H9 (cell line): ENCODE measurements around the gene ARHGEF12. TPM values are rescaled to one million over a fixed set of nuclear protein-coding genes. Genes with fewer than 3 reads are reported as not detected.

Experiments used
- DNase-seq: peaks from one replicate; pipeline ENCODE4 v3.0.0-alpha.2; 2017
- H2AFZ ChIP-seq: one replicate; pipeline ENCODE4 v1.6.1; 2013; ENCODE audit warnings: mild to moderate bottlenecking, low read length, control low read depth, moderate library complexity
- H2AK5ac ChIP-seq: 2 replicates; pipeline ENCODE4 v1.6.1; 2013; ENCODE audit warnings: low read length, control low read depth, mixed read lengths; ENCODE audit not compliant: insufficient read length
- H2BK120ac ChIP-seq: one replicate; pipeline ENCODE4 v1.6.1; 2013; ENCODE audit warnings: low read depth, mild to moderate bottlenecking, low read length, control low read depth, inconsistent platforms; ENCODE audit not compliant: poor library complexity, severe bottlenecking
- H2BK12ac ChIP-seq: 2 replicates; pipeline ENCODE4 v1.6.1; 2013; ENCODE audit warnings: low read length, control low read depth, mixed read lengths, low read depth; ENCODE audit not compliant: insufficient read length
- H2BK15ac ChIP-seq: 2 replicates; pipeline ENCODE4 v1.6.1; 2013; ENCODE audit warnings: low read depth, low read length, control low read depth
- H2BK20ac ChIP-seq: one replicate; pipeline ENCODE4 v1.6.1; 2013; ENCODE audit warnings: low read depth, mild to moderate bottlenecking, low read length, control low read depth, inconsistent platforms; ENCODE audit not compliant: poor library complexity, severe bottlenecking
- H2BK5ac ChIP-seq: 2 replicates; pipeline ENCODE4 v1.6.1; 2013; ENCODE audit warnings: low read length, control low read depth, mixed read lengths; ENCODE audit not compliant: insufficient read length
- H3K14ac ChIP-seq: 2 replicates; pipeline ENCODE4 v1.6.1; 2013; ENCODE audit warnings: low read length, control low read depth; ENCODE audit not compliant: insufficient read depth
- H3K18ac ChIP-seq: 2 replicates; pipeline ENCODE4 v1.6.1; 2013; ENCODE audit warnings: low read depth, mild to moderate bottlenecking, mixed read lengths, low read length, control low read depth; ENCODE audit not compliant: insufficient read length
- H3K23ac ChIP-seq: 2 replicates; pipeline ENCODE4 v1.6.1; 2013; ENCODE audit warnings: low read length, control low read depth, mixed read lengths, low read depth; ENCODE audit not compliant: insufficient read length
- H3K23me2 ChIP-seq: 2 replicates; pipeline ENCODE4 v1.6.1; 2013; ENCODE audit warnings: low read depth, mild to moderate bottlenecking, mixed read lengths, low read length, control low read depth; ENCODE audit not compliant: insufficient read length, poor library complexity, severe bottlenecking
- H3K27ac ChIP-seq: 2 replicates; pipeline ENCODE4 v1.5.1; 2013; ENCODE audit warnings: low read length, control low read depth, mixed read lengths, low read depth; ENCODE audit not compliant: insufficient read length
- H3K27me3 ChIP-seq: 2 replicates; pipeline ENCODE4 v1.6.1; 2013; ENCODE audit warnings: low read length, control low read depth, inconsistent platforms; ENCODE audit not compliant: insufficient read depth
- H3K4ac ChIP-seq: 2 replicates; pipeline ENCODE4 v1.6.1; 2013; ENCODE audit warnings: low read depth, mild to moderate bottlenecking, control low read depth, inconsistent platforms, low read length, moderate library complexity
- H3K4me1 ChIP-seq: 2 replicates; pipeline ENCODE4 v1.6.1; 2013; ENCODE audit warnings: low read length, control low read depth, inconsistent platforms; ENCODE audit not compliant: insufficient read depth
- H3K4me2 ChIP-seq: 2 replicates; pipeline ENCODE4 v1.6.1; 2013; ENCODE audit warnings: low read length, control low read depth, mixed read lengths; ENCODE audit not compliant: insufficient read length, insufficient read depth
- H3K56ac ChIP-seq: 2 replicates; pipeline ENCODE4 v1.6.1; 2013; ENCODE audit warnings: low read depth, mild to moderate bottlenecking, mixed read lengths, low read length, control low read depth; ENCODE audit not compliant: insufficient read length
- H3K79me1 ChIP-seq: 2 replicates; pipeline ENCODE4 v1.6.1; 2013; ENCODE audit warnings: low read depth, mild to moderate bottlenecking, moderate library complexity, low read length, control low read depth, inconsistent platforms; ENCODE audit not compliant: insufficient read depth, poor library complexity, severe bottlenecking
- H3K79me2 ChIP-seq: 2 replicates; pipeline ENCODE4 v1.6.1; 2013; ENCODE audit warnings: low read length, control low read depth, inconsistent platforms; ENCODE audit not compliant: insufficient read depth
- H3K9ac ChIP-seq: 2 replicates; pipeline ENCODE4 v1.6.1; 2013; ENCODE audit warnings: low read length, control low read depth, mixed read lengths; ENCODE audit not compliant: insufficient read length; ENCODE audit errors: extremely low read depth
- H3K9me3 ChIP-seq: one replicate; pipeline ENCODE4 v1.6.1; 2013; ENCODE audit warnings: low read depth, low read length, inconsistent platforms; ENCODE audit not compliant: control insufficient read depth
- H3T11ph ChIP-seq: one replicate; pipeline ENCODE4 v1.6.1; 2013; ENCODE audit warnings: mild to moderate bottlenecking, low read length, control low read depth, inconsistent platforms
- H4K20me1 ChIP-seq: one replicate; pipeline ENCODE4 v1.6.1; 2013; ENCODE audit not compliant: control insufficient read depth, insufficient read length, insufficient read depth
- H4K5ac ChIP-seq: 2 replicates; pipeline ENCODE4 v1.6.1; 2013; ENCODE audit warnings: low read depth, mild to moderate bottlenecking, mixed read lengths, low read length, control low read depth; ENCODE audit not compliant: insufficient read length
- H4K8ac ChIP-seq: replicated peaks from 2 replicates; pipeline ENCODE4 v1.6.1; 2013; ENCODE audit warnings: low read length, control low read depth, mixed read lengths, low read depth; ENCODE audit not compliant: insufficient read length
- H4K91ac ChIP-seq: 2 replicates; pipeline ENCODE4 v1.6.1; 2013; ENCODE audit warnings: low read depth, mild to moderate bottlenecking, moderate library complexity, mixed read lengths, low read length, control low read depth; ENCODE audit not compliant: insufficient read length
- H3K27ac Mint-ChIP-seq, 3 experiments: 2 replicates in 2 of 3; 3 replicates in 1 of 3; pipeline ENCODE4 v1.8.0; 2020 to 2021; ENCODE audit warnings: mixed read lengths in 3 of 3, mild to moderate bottlenecking in 1 of 3, moderate library complexity in 1 of 3
- H3K27me3 Mint-ChIP-seq: 2 replicates; pipeline ENCODE4 v1.8.0; 2021; ENCODE audit warnings: low read depth, mild to moderate bottlenecking, moderate library complexity, mixed read lengths
- H3K36me3 Mint-ChIP-seq, 3 experiments: 2 replicates in 2 of 3; 3 replicates in 1 of 3; pipeline ENCODE4 v1.8.0; 2020 to 2021; ENCODE audit warnings: low read depth in 3 of 3, mixed read lengths in 3 of 3; ENCODE audit not compliant: insufficient read depth in 1 of 3
- H3K4me1 Mint-ChIP-seq, 2 experiments: 2 replicates each; pipeline ENCODE4 v1.8.0; 2020; ENCODE audit warnings: mixed read lengths in 2 of 2
- H3K4me3 Mint-ChIP-seq, 2 experiments: 2 replicates in 1 of 2; 3 replicates in 1 of 2; pipeline ENCODE4 v1.8.0; 2020 to 2021; ENCODE audit warnings: mild to moderate bottlenecking in 2 of 2, mixed read lengths in 2 of 2, moderate library complexity in 1 of 2
- H3K9me3 Mint-ChIP-seq, 2 experiments: 2 replicates in 1 of 2; 3 replicates in 1 of 2; pipeline ENCODE4 v1.8.0; 2020; ENCODE audit warnings: mild to moderate bottlenecking in 2 of 2, mixed read lengths in 2 of 2, moderate library complexity in 1 of 2
- WGBS: extraction: QIAGEN DNeasy Blood & Tissue Kit; methylation state at CpG from one replicate; pipeline ENCODE4 v1.1.7; 2013; ENCODE audit warnings: missing lambda C conversion rate, low lambda C conversion rate, mixed read lengths; ENCODE audit not compliant: insufficient read length; ENCODE audit errors: extremely low coverage; 5-methylcytosine and 5-hydroxymethylcytosine counted together
- total RNA-seq: library from RNA; stranded (reverse); gene quantifications from 2 replicates; pipeline ENCODE4 v1.2.1, GENCODE V29; 2021
- TF ChIP-seq, protein P1 (sequence below): fragments of 200-600 bp; sonication (generic); conservative IDR thresholded peaks from 3 replicates; pipeline ENCODE4 v1.8.0; 2021; ENCODE audit warnings: antibody characterized with exemption, mild to moderate bottlenecking

Gene ARHGEF12
- total RNA-seq, 1 experiment from 2014 or later: 27.0 TPM

DNA sequence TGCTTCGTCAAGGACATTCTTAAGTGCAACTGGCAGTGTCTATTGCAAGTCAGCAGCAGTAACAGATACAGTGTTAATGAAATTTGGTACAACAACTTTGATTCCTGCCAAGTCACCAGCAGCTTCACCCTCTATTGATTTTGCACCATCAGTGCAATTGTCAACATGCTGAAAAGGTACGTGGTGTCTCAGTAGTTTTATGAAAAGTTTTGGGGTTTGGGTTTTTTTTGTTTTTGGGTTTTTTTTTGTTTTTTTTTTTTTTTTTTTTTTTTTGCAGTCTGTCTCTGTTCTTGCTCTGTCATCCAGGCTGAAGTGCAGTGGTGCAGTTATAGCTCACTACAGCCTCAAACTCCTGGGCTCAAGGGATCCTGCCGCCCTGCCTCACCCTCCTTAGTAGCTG is 156.3 kb downstream of the ARHGEF12 start:
- Histone ChIP-seq H3K4me1 (peaks cover 7% of the 10 kb centered on the region), H3K23ac (no peak overlapping the region), H2AK5ac (no peak overlapping the region), H2BK20ac (no peak overlapping the region), H3K79me1 (no peaks in the 10 kb centered on the region), H4K20me1 (no peaks in the 10 kb centered on the region), H3K4me2 (no peak overlapping the region), H2BK12ac (no peak overlapping the region), H2BK15ac (no peak overlapping the region), H3K18ac (no peak overlapping the region), H4K5ac (no peak overlapping the region), H3K23me2 (no peaks in the 10 kb centered on the region), H3K79me2 (no peaks in the 10 kb centered on the region), H2AFZ (no peak overlapping the region), H3T11ph (no peak overlapping the region), H4K8ac (no peak overlapping the region), H4K91ac (no peak overlapping the region), H3K27ac (no peak overlapping the region), H3K9ac (no peak overlapping the region), H3K9me3 (no peaks in the 10 kb centered on the region), H3K56ac (no peak overlapping the region), H3K4ac (no peak overlapping the region), H3K27me3 (no peaks in the 10 kb centered on the region), H2BK5ac (no peak overlapping the region), H2BK120ac (no peak overlapping the region), H3K14ac (no peak overlapping the region)
- Mint-ChIP-seq H3K9me3 (no peaks in the 10 kb centered on the region), H3K36me3 (no peaks in the 10 kb centered on the region), H3K4me1 (peaks cover 22 to 26% of the 10 kb centered on the region in 2 experiments), H3K27ac (no peak overlapping the region), H3K4me3 (no peak overlapping the region), H3K27me3 (no peaks in the 10 kb centered on the region)
- TF ChIP-seq, protein P1, sequence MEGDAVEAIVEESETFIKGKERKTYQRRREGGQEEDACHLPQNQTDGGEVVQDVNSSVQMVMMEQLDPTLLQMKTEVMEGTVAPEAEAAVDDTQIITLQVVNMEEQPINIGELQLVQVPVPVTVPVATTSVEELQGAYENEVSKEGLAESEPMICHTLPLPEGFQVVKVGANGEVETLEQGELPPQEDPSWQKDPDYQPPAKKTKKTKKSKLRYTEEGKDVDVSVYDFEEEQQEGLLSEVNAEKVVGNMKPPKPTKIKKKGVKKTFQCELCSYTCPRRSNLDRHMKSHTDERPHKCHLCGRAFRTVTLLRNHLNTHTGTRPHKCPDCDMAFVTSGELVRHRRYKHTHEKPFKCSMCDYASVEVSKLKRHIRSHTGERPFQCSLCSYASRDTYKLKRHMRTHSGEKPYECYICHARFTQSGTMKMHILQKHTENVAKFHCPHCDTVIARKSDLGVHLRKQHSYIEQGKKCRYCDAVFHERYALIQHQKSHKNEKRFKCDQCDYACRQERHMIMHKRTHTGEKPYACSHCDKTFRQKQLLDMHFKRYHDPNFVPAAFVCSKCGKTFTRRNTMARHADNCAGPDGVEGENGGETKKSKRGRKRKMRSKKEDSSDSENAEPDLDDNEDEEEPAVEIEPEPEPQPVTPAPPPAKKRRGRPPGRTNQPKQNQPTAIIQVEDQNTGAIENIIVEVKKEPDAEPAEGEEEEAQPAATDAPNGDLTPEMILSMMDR: no peak
- no peak for DNase-seq
- WGBS: no CpG with 5 or more reads among the region's 3 CpGs
